Measurements from ENCODE around the gene TMEM250. TPM values are rescaled to one million over a fixed set of nuclear protein-coding genes. Genes with fewer than 3 reads are reported as not detected.

TMEM250 gene
- total RNA-seq, 4 donors from 2014 or later: 23.5 to 35.3 (median 25.6) TPM

GRCh38 chr9:136083558-136084062, 35.1 kb downstream of the TMEM250 start:
- TF ChIP-seq POLR2A (IDR thresholded peaks at IDR 0.05) (no peak), CTCF (IDR thresholded peaks at IDR 0.05) (no peak)
- H3K4me1 ChIP-seq: peaks cover 35 to 68% of the 10 kb centered on the region in 2 donors
- H3K36me3 ChIP-seq: no peaks in the 10 kb centered on the region
- H3K27me3 ChIP-seq: no peaks in the 10 kb centered on the region
- no peak overlapping the region for H3K4me3 ChIP-seq (replicated peaks in 1 of 3)
- DNase-seq: no peak
- H3K9me3 ChIP-seq: no peaks in the 10 kb centered on the region
- intact Hi-C loops (cut with DNase I): no loop called here
- no peak overlapping the region for H3K27ac ChIP-seq
- WGBS, 2 donors: 92 to 94% methylated on average over 20 to 24 of the region's 24 CpGs

GRCh38 chr9:136082496-136083361, 35.9 kb downstream of the TMEM250 start:
- H3K36me3 ChIP-seq: no peaks in the 10 kb centered on the region
- H3K9me3 ChIP-seq: no peaks in the 10 kb centered on the region
- H3K4me1 ChIP-seq: peaks cover 35 to 63% of the 10 kb centered on the region in 2 donors
- H3K4me3 ChIP-seq (replicated peaks in 1 of 3): no peak overlapping the region
- 77 to 81% methylated on average over 22 to 25 of the region's 34 CpGs for whole genome bisulfite sequencing, 2 donors
- no peak overlapping the region for H3K27ac ChIP-seq
- DNase-seq: no peak
- intact Hi-C loops (cut with DNase I): no loop called here
- no peaks in the 10 kb centered on the region for H3K27me3 ChIP-seq
- TF ChIP-seq CTCF (IDR thresholded peaks at IDR 0.05) (no peak), POLR2A (IDR thresholded peaks at IDR 0.05) (no peak)

GRCh38 chr9:136081826-136082495, 36.7 kb downstream of the TMEM250 start:
- TF ChIP-seq POLR2A (IDR thresholded peaks at IDR 0.05) (no peak), CTCF (IDR thresholded peaks at IDR 0.05) (no peak)
- Histone ChIP-seq H3K27ac (no peak overlapping the region), H3K27me3 (no peaks in the 10 kb centered on the region), H3K4me1 (peaks cover 35 to 56% of the 10 kb centered on the region in 2 donors), H3K9me3 (no peaks in the 10 kb centered on the region), H3K36me3 (no peaks in the 10 kb centered on the region), H3K4me3 (replicated peaks in 1 of 3) (no peak overlapping the region)
- 76 to 77% methylated on average over 7 to 13 of the region's 24 CpGs for WGBS, 2 donors
- no peak for DNase-seq
- intact Hi-C loops (cut with DNase I): no loop called here

GRCh38 chr9:136081113-136081825, 37.4 kb downstream of the TMEM250 start:
- peak; percentile 54 to 56 for DNase-seq
- Histone ChIP-seq H3K27ac (no peak overlapping the region), H3K9me3 (no peaks in the 10 kb centered on the region), H3K4me3 (replicated peaks in 1 of 3) (no peak overlapping the region), H3K27me3 (no peaks in the 10 kb centered on the region), H3K36me3 (no peaks in the 10 kb centered on the region), H3K4me1 (peaks cover 33 to 50% of the 10 kb centered on the region in 2 donors)
- intact Hi-C loops (cut with DNase I): no loop called here
- TF ChIP-seq POLR2A (IDR thresholded peaks at IDR 0.05) (no peak), CTCF (IDR thresholded peaks at IDR 0.05) (no peak)
- WGBS, 2 donors: 21 to 54% methylated on average over 7 to 17 of the region's 27 CpGs
